ENCODE measurements around the gene TBCD. TPM values are rescaled to one million over a fixed set of nuclear protein-coding genes. Genes with fewer than 3 reads are reported as not detected.

The TBCD gene
- total and polyA plus RNA-seq, 9 of the 15 experiments (the other 6 are each of a cell fraction or from before 2014, with no cell fraction given), result 8.9 to 98.5 (median 28.0) TPM

GRCh38 chr17:82828875-82829487 is 77.1 kb downstream of the TBCD start:
- H4K20me1 ChIP-seq (replicated peaks; ENCODE audit: control insufficient read depth, insufficient read depth, low read length), result no peaks in the 10 kb centered on the region
- TF ChIP-seq SMAD2 (IDR thresholded peaks at IDR 0.05; ENCODE audit: low read depth, low read length) (no peak), YY1 (IDR thresholded peaks at IDR 0.05; ENCODE audit: borderline replicate concordance in 1 of 3, control insufficient read depth in 1 of 3, extremely low read depth in 1 of 3, insufficient read depth in 3 of 3, insufficient read length in 1 of 3, insufficient replicate concordance in 2 of 3, low read depth in 1 of 3, low read length in 2 of 3) (peak in 1 of 3 experiments; percentile 11), ZNF778 (CRISPR knock-in tag; IDR thresholded peaks at IDR 0.05) (no peak), TSHZ1 (CRISPR knock-in tag; IDR thresholded peaks at IDR 0.05) (no peak), ELF1 (tag; IDR thresholded peaks at IDR 0.05) (no peak), SMC3 (conservative IDR thresholded peaks at IDR 0.05; ENCODE audit: insufficient read depth, low read depth, low read length) (no peak), ELF2 (CRISPR knock-in tag; IDR thresholded peaks at IDR 0.05) (no peak)
- H3K27me3 ChIP-seq (ENCODE audit: control insufficient read depth in 2 of 2, insufficient read depth in 2 of 2, low read length in 2 of 2), result no peaks in the 10 kb centered on the region
- ChIA-PET POLR2A (interaction anchor here (2.8 kb wide), 1 partner anchor 11 kb away, joined by 7 read pairs; no protein-coding TSS in a partner anchor), CTCF (ENCODE audit: low intra/inter-chr PET ratio) (no interaction called here)
- 0 out of 2 replicates have a peak, but pooled peaks cover 3% of the 10 kb centered on the region for H3K9me3 ChIP-seq (replicated peaks; ENCODE audit: control insufficient read depth, insufficient read depth, low read depth, low read length)
- H3K9me1 ChIP-seq (ENCODE audit: control insufficient read depth, insufficient read depth, low read length), result no peaks in the 10 kb centered on the region
- H3K79me2 ChIP-seq (ENCODE audit: control insufficient read depth, insufficient read depth, low read length), result no peaks in the 10 kb centered on the region
- H3K4me2 ChIP-seq (ENCODE audit: insufficient read depth, low read length), result no peak overlapping the region
- DNase-seq (ENCODE audit: extremely low read depth in 1 of 4, low spot score in 3 of 4) (no peak), ATAC-seq (no peak), FAIRE-seq (peak; percentile 6)
- BruUV-seq (replicated peaks), result no TSS peak
- no peak overlapping the region for H2AFZ ChIP-seq (ENCODE audit: low read depth, low read length)
- peaks cover 0 to 26% of the 10 kb centered on the region in 2 experiments; a peak in 2 of 5 replicates for H3K4me1 ChIP-seq (replicated peaks in 1 of 2; ENCODE audit: control insufficient read depth in 2 of 2, insufficient read depth in 2 of 2, low read length in 2 of 2)
- 98% methylated on average over 17 of the region's 26 CpGs for WGBS (ENCODE audit: insufficient coverage, low coverage, missing lambda C conversion rate)
- H3K4me3 ChIP-seq, result no peak overlapping the region
- in situ Hi-C loops (cut with MboI), result no loop called here
- peaks cover 44% of the 10 kb centered on the region; the same call in 2 of the 3 replicates for H3K36me3 ChIP-seq (ENCODE audit: control insufficient read depth, insufficient read depth, low read length)
- H3K9ac ChIP-seq (ENCODE audit: insufficient read depth in 1 of 2, low read depth in 2 of 2, low read length in 2 of 2), result no peak overlapping the region
- H3K27ac ChIP-seq (ENCODE audit: extremely low read depth, low read depth, low read length), result no peak overlapping the region
- intact Hi-C loops (cut with micrococcal nuclease), result no loop called here
